IMR-90 (cell line): ENCODE data around the gene LILRB1. TPM values are rescaled to one million over a fixed set of nuclear protein-coding genes. Genes with fewer than 3 reads are reported as not detected.

ENCODE experiments used
- ATAC-seq: fragments of 200-7000 bp; cut with Tn5 transposase; 2 replicates; pipeline ENCODE4 v1.9.1; 2020; ENCODE audit warnings: low read depth, mild to moderate bottlenecking, moderate library complexity
- BruUV-seq: library from RNA; stranded (reverse); fragments of 400-500 nt; replicated peaks from 2 replicates; lab custom pipeline; 2021; lab: Mats Ljungman, UMichigan
- CTCF ChIA-PET: fragments of 300-600 bp; formaldehyde crosslinking; extraction: SDS; loops from one replicate; lab custom pipeline; 2021; ENCODE audit warnings: antibody characterized with exemption; lab: Yijun Ruan, JAX
- POLR2A ChIA-PET: fragments of 300-600 bp; sonication (Branson Sonifier 250); formaldehyde crosslinking; loops from one replicate; lab custom pipeline; 2022; ENCODE audit warnings: antibody characterized with exemption; ENCODE audit not compliant: unreplicated experiment; lab: Charles Lee
- DNase-seq: peaks from one replicate; pipeline ENCODE4 v3.0.0; 2013
- H2AFZ ChIP-seq: replicated peaks from 2 replicates; pipeline ENCODE3; 2013; ENCODE audit warnings: low read length, mild to moderate bottlenecking; ENCODE audit not compliant: poor library complexity
- H2AK5ac ChIP-seq: 2 replicates; pipeline ENCODE4 v1.6.1; 2013; ENCODE audit warnings: low read depth, low read length, inconsistent platforms
- H2AK9ac ChIP-seq: replicated peaks from 2 replicates; pipeline ENCODE3; 2013; ENCODE audit warnings: mild to moderate bottlenecking, low read depth, low read length, moderate library complexity; ENCODE audit not compliant: poor library complexity
- H2BK120ac ChIP-seq: 2 replicates; pipeline ENCODE4 v1.6.1; 2013; ENCODE audit warnings: low read depth, low read length, inconsistent platforms
- H2BK15ac ChIP-seq: 3 replicates; pipeline ENCODE4 v1.6.1; 2013; ENCODE audit warnings: low read depth, low read length, inconsistent platforms
- H2BK20ac ChIP-seq: 2 replicates; pipeline ENCODE4 v1.6.1; 2013; ENCODE audit warnings: low read depth, mild to moderate bottlenecking, inconsistent platforms, low read length, moderate library complexity
- H2BK5ac ChIP-seq: 2 replicates; pipeline ENCODE4 v1.6.1; 2013; ENCODE audit warnings: mild to moderate bottlenecking, low read depth, low read length, inconsistent platforms; ENCODE audit not compliant: poor library complexity, severe bottlenecking
- H3K14ac ChIP-seq: replicated peaks from 2 replicates; pipeline ENCODE4 v1.6.1; 2013; ENCODE audit warnings: low read depth, low read length, inconsistent platforms
- H3K18ac ChIP-seq: 2 replicates; pipeline ENCODE4 v1.6.1; 2013; ENCODE audit warnings: low read depth, low read length, control low read depth
- H3K23ac ChIP-seq: 2 replicates; pipeline ENCODE4 v1.6.1; 2013; ENCODE audit warnings: low read depth, low read length, inconsistent platforms
- H3K27ac ChIP-seq: 2 replicates; pipeline ENCODE4 v1.5.1; 2013; ENCODE audit warnings: mild to moderate bottlenecking, control low read depth, low read length; ENCODE audit not compliant: insufficient read depth
- H3K27me3 ChIP-seq: 2 replicates; pipeline ENCODE4 v1.6.1; 2013; ENCODE audit warnings: low read length; ENCODE audit not compliant: control insufficient read depth, insufficient read depth
- H3K36me3 ChIP-seq: 2 replicates; pipeline ENCODE4 v1.6.1; 2013; ENCODE audit warnings: low read length, mixed read lengths; ENCODE audit not compliant: control insufficient read depth, insufficient read depth
- H3K4ac ChIP-seq: 2 replicates; pipeline ENCODE4 v1.6.1; 2013; ENCODE audit warnings: low read depth, low read length, inconsistent platforms
- H3K4me1 ChIP-seq: 2 replicates; pipeline ENCODE4 v1.6.1; 2013; ENCODE audit warnings: low read length, mixed read lengths; ENCODE audit not compliant: control insufficient read depth, insufficient read depth
- H3K4me2 ChIP-seq: 2 replicates; pipeline ENCODE4 v1.6.1; 2013; ENCODE audit warnings: low read depth, mild to moderate bottlenecking, control low read depth, low read length, moderate library complexity
- H3K4me3 ChIP-seq: 2 replicates; pipeline ENCODE4 v1.5.1; 2013; ENCODE audit warnings: low read depth, mild to moderate bottlenecking, control low read depth, low read length, moderate library complexity; ENCODE audit not compliant: insufficient read depth
- H3K56ac ChIP-seq: 2 replicates; pipeline ENCODE4 v1.6.1; 2013; ENCODE audit warnings: low read length, inconsistent platforms; ENCODE audit not compliant: insufficient read depth; ENCODE audit errors: extremely low read depth
- H3K79me1 ChIP-seq, 2 experiments: 2 replicates each; pipeline ENCODE4 v1.6.1; 2013; ENCODE audit warnings: low read length in 2 of 2, inconsistent platforms in 1 of 2, low read depth in 1 of 2
- H3K9ac ChIP-seq: 2 replicates; pipeline ENCODE4 v1.6.1; 2013; ENCODE audit warnings: low read depth, low read length, control low read depth
- H3K9me1 ChIP-seq: 2 replicates; pipeline ENCODE4 v1.6.1; 2013; ENCODE audit warnings: low read length, inconsistent platforms; ENCODE audit not compliant: insufficient read depth
- H3K9me3 ChIP-seq: 2 replicates; pipeline ENCODE4 v1.6.1; 2013; ENCODE audit warnings: low read length; ENCODE audit not compliant: control insufficient read depth, insufficient read depth
- H4K20me1 ChIP-seq: 2 replicates; pipeline ENCODE4 v1.6.1; 2013; ENCODE audit warnings: low read length, inconsistent platforms; ENCODE audit not compliant: insufficient read depth
- H4K5ac ChIP-seq: 2 replicates; pipeline ENCODE4 v1.6.1; 2013; ENCODE audit warnings: mild to moderate bottlenecking, low read depth, low read length, control low read depth
- H4K8ac ChIP-seq, 2 experiments: 2 replicates each; pipeline ENCODE4 v1.6.1; 2013; ENCODE audit warnings: low read depth in 2 of 2, low read length in 2 of 2, control low read depth in 1 of 2, inconsistent platforms in 1 of 2
- H4K91ac ChIP-seq: 2 replicates; pipeline ENCODE4 v1.6.1; 2013; ENCODE audit warnings: low read depth, low read length, inconsistent platforms; ENCODE audit not compliant: insufficient read depth
- CEBPB ChIP-seq: IDR thresholded peaks from 2 replicates; pipeline ENCODE4 v1.6.1; 2012; ENCODE audit warnings: low read depth, low read length, improper control_type of control experiment
- MAFK ChIP-seq: IDR thresholded peaks from 2 replicates; pipeline ENCODE4 v1.6.1; 2012; ENCODE audit warnings: low read depth, low read length, improper control_type of control experiment
- WGBS, 2 experiments: methylation state at CpG; one replicate each; pipeline versions ENCODE4 v1.1.5 to v1.1.7; 2013; ENCODE audit warnings: missing lambda C conversion rate in 2 of 2; ENCODE audit not compliant: insufficient read length in 1 of 2; ENCODE audit errors: extremely low coverage in 2 of 2; 5-methylcytosine and 5-hydroxymethylcytosine counted together
- dilution Hi-C: fragments of 300-500 bp; cut with HindIII; formaldehyde crosslinking; loops from one replicate; pipeline ENCODE4 v1.14.3; 2018; ENCODE audit warnings: low sequenced_read_pairs; ENCODE audit not compliant: unreplicated experiment
- in situ Hi-C: fragments of 300-500 bp; cut with MboI; formaldehyde crosslinking; loops from 3 replicates; pipeline ENCODE4 v1.14.3; 2019; ENCODE audit warnings: low sequenced_read_pairs, inconsistent platforms, mixed read lengths
- intact Hi-C: fragments of 100-400 bp; cut with micrococcal nuclease; formaldehyde crosslinking; loops from 2 replicates; pipeline ENCODE4 v1.10.0; 2022
- polyA plus RNA-seq, 3 experiments: library from polyadenylated mRNA; depleted of rRNA; stranded (reverse); fragments of >200 nt; gene quantifications; 2 replicates each; pipeline ENCODE4 v1.2.3, GENCODE V29; 2012; ENCODE audit warnings: low replicate concordance in 1 of 3
- total RNA-seq: library from RNA; depleted of rRNA; stranded (reverse); fragments of >200 nt; gene quantifications from 2 replicates; pipeline ENCODE4 v1.2.3, GENCODE V29; 2012

LILRB1 gene
- total and polyA plus RNA-seq, 2 of the 4 experiments (the other 2 are of a cell fraction): not detected

- no peaks in the 10 kb centered on the region for H3K36me3 ChIP-seq
- no peak overlapping the region for H4K8ac ChIP-seq
- peak; percentile 37 for TF ChIP-seq CEBPB
- no peak for TF ChIP-seq MAFK
- H4K20me1 ChIP-seq: no peaks in the 10 kb centered on the region
- intact Hi-C loops (no loop called here), in situ Hi-C loops (no loop called here), dilution Hi-C loops (no loop called here)
- H3K56ac ChIP-seq: no peak overlapping the region
- H2BK5ac ChIP-seq: no peak overlapping the region
- H4K5ac ChIP-seq: no peak overlapping the region
- peaks cover 19% of the 10 kb centered on the region for H3K9me3 ChIP-seq
- no peak overlapping the region for H2BK20ac ChIP-seq
- no peak overlapping the region for H3K27ac ChIP-seq
- no peak overlapping the region for H2BK15ac ChIP-seq
- DNase-seq (no peak), ATAC-seq (no peak)
- no TSS peak for BruUV-seq
- H3K9ac ChIP-seq: no peak overlapping the region
- H3K4me1 ChIP-seq: no peaks in the 10 kb centered on the region
- WGBS, 2 experiments: 40% methylated on average over 1 of the region's 6 CpGs; no CpG with 5 or more reads in 1 of the 2 experiments
- ChIA-PET CTCF (no interaction called here), POLR2A (no interaction called here)
- H4K91ac ChIP-seq: no peak overlapping the region
- H3K4me2 ChIP-seq: no peak overlapping the region
- H3K4me3 ChIP-seq: no peak overlapping the region
- H2AK9ac ChIP-seq: no peak overlapping the region
- no peak overlapping the region for H2BK120ac ChIP-seq
- no peaks in the 10 kb centered on the region for H3K27me3 ChIP-seq
- no peak overlapping the region for H3K18ac ChIP-seq
- no peak overlapping the region for H3K14ac ChIP-seq
- no peak overlapping the region for H3K23ac ChIP-seq
- no peaks in the 10 kb centered on the region for H3K9me1 ChIP-seq
- H3K4ac ChIP-seq: no peak overlapping the region
- H2AK5ac ChIP-seq: no peak overlapping the region
- H3K79me1 ChIP-seq: no peaks in the 10 kb centered on the region
- no peak overlapping the region for H2AFZ ChIP-seq
Measured at GRCh38 chr19:54650108-54650655, 19.9 kb downstream of the LILRB1 start.
